HG02884 (cell line): ENCODE data around the gene ATP8B3.

Experiments used
- ATAC-seq: cut with Tn5 transposase; IDR thresholded peaks from one replicate; pipeline ENCODE4 v1.9.1; 2021; ENCODE audit warnings: mild to moderate bottlenecking, moderate library complexity; ENCODE audit not compliant: unreplicated experiment

ATP8B3 gene

DNA sequence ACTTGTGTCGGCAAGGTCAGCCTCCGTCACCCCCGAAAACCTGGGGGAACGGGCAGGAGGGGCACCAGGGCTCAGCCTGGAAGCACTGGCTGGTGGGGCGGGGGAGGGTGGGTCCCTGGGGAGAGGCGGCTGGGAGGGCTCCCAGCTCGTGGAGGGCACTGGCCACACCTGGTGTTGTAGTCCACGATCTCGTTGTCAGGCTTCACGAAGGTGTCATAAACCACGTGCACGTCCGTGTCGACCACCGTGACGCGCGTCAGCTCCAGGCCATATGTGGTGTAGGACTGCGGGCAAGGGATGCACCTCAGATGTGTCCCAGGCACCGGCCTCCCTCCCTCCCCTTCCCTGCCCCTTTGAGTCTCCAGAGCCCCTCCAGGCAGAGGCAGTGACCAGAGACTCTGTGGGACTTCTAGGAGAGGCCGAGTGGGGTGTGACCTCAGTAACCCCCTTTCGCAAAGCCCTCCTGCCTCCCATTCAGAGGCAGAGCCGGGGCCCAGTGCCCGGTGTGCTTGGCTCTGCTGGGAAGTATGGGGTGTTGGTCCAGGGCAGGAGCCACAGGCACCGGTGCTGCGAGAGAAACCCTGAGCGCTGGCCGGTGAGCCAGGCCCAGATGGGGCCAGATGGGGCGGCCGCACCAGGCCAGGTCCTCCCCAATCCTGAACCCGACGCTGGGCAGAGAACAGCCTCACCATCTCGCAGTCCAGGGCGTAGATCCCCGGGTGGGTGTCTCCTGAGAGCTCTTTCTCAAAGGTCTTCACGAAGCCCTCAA, 4.6 kb upstream of the ATP8B3 start:
- no peak for ATAC-seq

DNA sequence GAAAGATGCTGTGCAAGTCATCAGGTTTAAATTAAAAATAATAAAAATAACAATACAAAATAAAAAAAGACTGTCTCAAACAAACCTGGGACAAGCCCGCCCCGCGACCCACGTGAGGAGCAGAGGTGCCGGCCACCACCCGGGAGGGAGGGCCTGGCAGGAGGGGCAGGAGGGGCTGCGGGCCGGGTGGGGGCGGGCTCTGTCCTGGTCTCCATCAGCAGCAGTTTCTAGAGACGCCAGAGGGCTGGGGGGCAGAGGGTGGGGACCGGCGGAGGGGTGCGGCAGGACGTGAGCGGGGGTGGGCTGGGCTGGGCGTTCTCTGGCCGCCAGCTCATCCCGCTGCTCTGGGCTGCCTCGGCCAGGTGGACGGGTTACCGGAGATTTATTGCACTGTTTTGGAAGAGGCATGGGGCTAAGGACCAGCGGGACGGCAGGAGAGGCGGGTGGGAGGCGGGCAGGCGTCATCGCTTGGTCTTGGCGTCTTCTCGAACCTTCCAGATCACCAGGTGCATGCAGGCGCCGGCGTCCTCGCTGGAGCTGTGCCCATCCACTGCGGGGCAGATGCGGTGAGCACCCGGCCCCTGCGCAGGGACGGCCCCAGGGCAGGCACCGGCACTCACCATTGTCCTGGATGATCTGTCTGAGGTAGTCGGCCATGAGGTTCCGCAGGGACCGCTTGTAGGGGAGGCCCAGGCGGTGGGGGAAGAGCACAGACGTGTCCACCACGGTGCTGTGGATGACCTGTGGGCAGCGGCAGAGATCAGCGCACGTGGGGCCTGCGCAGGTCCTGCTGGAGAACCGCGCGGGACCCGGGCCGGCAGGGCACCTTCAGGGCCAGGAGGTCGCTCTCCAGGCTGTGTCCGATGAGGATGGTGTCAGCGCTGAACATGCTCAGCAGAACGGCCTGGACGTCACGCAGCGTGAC, 3.8 kb upstream of the ATP8B3 start:
- ATAC-seq = no peak

GRCh38 chr19:1814833-1815604, 2.9 kb upstream of the ATP8B3 start:
- no peak for ATAC-seq

- ATAC-seq = no peak
These were observed 2.3 kb upstream of the ATP8B3 start for GRCh38 chr19:1814391-1814790.

DNA sequence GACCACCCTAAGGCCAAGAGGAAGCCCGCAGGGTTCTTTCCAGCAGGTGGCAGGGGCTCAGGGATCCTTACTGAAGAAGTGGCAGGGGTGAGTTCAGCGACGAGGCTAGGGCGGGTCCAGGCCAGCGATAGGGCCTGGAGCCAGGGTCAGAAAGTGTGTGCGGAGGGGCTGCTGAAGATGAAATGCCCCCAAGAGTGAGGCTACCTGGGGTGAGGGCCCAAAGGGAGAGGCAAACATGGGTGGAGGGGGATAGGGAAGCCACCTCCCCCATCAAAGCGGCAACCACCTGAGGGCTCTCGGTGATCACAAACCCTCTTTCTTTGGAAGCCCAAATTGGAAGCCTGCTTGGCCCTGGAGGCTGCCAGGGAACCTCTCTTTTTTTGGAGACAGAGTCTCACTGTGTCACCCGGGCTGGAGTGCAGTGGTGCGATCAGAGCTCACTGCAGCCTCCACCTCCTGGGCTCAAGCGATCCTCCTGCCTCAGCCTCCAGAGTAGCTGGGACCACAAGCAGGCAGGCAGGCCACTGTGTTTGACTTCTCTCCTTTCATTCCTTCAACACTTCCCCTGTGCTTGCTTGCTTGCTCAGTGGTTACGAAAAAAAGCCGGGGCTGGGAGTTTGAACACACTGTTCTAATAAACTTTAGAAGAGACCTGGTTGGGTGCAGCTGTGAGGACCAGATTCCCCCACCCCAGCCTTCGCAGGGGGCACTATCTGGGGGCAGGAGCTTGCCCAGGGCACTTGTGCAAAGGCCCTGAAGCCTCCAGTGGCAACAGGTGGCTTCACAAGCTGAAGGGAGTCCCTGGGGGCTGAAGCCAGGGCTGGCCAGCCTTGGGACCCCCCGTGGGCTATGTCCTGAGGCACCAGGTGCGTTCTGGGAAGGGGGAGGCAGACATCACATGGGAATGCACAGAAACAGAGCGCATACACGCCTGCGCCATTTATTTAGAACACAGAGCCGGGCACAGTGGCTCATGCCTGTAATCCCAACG, 1.4 kb upstream of the ATP8B3 start:
- ATAC-seq = no peak

GRCh38 chr19:1812426-1813191, 533 bp upstream of the ATP8B3 start:
- peak; percentile 77 for ATAC-seq

DNA sequence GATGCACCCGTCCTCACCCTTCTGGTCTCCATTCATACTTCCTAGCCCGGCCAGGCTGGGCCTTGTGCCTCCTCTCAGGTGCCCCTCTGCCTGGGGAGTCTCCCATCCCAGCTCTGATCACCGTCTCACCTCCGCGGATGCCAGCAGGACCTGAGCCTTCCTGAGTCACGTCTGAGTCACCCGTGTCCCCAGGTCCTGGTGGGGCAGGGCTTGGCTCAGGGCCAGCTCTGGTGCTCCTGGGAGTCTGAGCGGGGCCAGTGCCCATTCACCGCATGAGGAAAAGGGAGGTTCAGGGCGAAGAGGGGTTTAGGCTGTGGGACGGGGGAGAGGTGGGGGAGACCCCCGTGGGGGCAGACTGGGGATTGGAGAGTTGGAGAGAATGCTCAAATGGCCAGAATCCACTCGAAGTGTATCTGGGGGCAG, 593 bp downstream of the ATP8B3 start:
- ATAC-seq = no peak

GRCh38 chr19:1810439-1811160, 1.5 kb downstream of the ATP8B3 start:
- no peak for ATAC-seq

- ATAC-seq = no peak
These were observed 2.4 kb downstream of the ATP8B3 start for GRCh38 chr19:1809678-1810077.

DNA sequence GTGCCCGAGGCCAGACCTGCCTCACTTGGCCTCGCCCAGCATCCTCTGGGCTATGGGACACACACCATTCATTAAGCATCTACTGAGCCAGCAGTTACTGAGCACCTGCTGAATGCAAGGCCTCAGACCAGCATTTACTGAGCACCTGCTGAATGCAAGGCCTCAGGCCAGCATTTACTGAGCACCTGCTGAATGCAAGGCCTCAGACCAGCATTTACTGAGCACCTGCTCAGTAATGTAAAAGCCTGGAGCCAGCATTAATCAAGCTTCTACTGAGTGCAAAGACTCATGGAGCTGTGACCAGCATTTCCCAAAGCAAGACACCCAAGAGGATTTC, 3.7 kb downstream of the ATP8B3 start:
- ATAC-seq = no peak

- no peak for ATAC-seq
These were observed 4.2 kb downstream of the ATP8B3 start for GRCh38 chr19:1807695-1808394.

DNA sequence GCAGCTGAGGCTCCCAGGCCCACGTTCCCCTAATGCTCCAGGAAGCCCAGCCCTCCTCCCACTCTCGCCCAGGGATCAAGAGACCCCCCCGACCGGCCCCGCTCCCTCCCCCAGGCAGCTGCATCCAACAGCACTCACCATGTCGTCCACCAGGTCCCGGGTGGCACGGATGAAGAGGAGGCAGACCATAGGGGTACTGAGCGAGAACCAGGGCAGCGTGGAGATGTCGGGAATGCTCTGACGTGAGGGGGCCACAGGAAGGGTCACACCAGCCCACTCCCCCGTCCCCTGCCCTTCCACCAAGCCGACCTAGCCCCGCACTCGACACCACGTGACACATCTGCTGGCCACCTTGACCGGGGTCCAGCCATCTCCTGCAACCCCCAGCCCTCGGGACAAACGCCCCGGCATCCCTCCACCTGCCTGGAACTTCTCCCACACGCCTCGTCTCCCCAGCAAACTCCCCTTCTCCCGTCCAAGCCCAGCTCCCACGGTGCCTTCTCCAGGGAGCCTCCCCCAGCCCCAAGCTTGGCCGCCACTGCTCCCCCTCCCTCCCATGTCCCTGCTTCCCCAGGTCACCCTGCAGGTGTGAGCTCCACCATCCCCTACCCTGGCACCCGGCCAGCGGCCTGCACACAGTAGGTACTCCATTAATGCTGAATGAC, 4.9 kb downstream of the ATP8B3 start:
- no peak for ATAC-seq

DNA sequence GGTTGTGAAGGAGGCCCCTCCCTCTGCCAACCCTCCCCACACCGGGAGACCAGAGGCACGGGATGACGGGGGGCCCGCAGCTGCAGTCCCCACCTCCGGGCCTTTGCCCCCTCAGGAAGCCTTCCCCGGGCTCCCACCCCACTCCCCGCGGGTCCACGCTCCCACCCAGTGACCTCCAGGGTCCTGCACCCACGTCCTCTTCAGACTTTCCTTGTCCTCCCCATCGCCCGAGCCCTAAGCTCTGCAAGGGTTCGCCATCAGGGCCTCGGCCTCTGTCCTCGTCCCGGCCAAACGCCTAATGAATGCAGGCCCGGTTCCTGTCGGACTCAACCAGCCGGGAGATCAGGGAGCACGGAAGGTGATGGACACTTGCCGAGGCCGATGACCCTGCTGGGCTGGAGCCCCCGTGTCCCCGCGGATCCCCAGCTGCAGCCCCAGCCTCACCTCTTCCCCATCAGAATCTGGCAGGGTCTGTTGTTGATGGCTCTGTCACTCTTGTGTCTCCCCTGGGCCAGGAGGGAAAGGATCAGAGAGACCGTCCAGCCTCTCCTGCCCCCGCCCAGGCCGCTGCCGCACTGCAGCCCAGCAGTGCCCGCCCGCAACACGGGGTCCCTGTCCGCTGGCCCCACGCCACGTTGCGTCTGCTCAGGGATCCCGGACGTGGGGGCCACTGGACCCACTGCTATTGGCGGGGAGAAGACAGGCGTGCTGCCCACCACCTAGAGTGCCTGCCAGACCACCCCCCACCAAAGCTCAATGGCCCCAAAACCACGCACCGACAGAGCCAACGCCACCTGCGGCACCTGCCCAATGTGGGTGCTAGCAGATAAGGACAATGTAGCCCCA, 5.7 kb downstream of the ATP8B3 start:
- ATAC-seq = no peak

GRCh38 chr19:1805401-1806183, 6.5 kb downstream of the ATP8B3 start:
- ATAC-seq = no peak

DNA sequence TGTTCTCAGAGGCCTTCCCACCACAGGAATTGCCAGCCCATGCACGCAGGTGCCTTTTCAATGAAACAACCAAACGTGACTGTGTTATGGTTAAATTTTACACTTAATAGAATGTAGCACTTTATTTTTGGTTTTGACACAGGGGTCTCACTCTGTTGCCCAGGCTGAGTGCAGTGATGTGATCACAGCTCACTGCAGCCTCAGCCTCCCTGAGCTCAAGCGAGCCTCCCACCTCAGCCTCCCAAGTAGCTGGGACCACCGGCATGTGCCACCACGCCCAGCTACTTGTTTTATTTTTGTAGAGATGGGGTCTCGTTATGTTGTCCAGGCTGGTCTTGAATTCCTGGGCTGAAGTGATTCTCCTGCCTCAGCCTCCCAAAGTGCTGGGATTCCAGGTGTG, 7.2 kb downstream of the ATP8B3 start:
- ATAC-seq = no peak
